Stimulated activated effector memory CD8-positive, alpha-beta T cell treated with anti-CD3 and anti-CD28 coated beads, Interleukin-12 subunit alpha, Interleukin-12 subunit beta, amount 100 ng/mL, for 72 hours (primary cell): Measurements from ENCODE around the gene SMCHD1.

Source experiments
- ATAC-seq: fragments of 150-1000 bp; cut with Tn5 transposase; 2 replicates; pipeline ENCODE4 v1.10.0; 2021
- DNase-seq, 2 donors: peaks; one replicate each; pipeline ENCODE4 v3.0.0; 2021 to 2022; ENCODE audit warnings: low spot score in 2 of 2
- H3K27ac Mint-ChIP-seq: one replicate; pipeline ENCODE4 v1.8.0; 2022; ENCODE audit warnings: mild to moderate bottlenecking, mixed read lengths
- H3K36me3 Mint-ChIP-seq: one replicate; pipeline ENCODE4 v1.8.0; 2022; ENCODE audit warnings: mild to moderate bottlenecking, mixed read lengths
- H3K4me1 Mint-ChIP-seq: one replicate; pipeline ENCODE4 v1.8.0; 2022; ENCODE audit warnings: mixed read lengths
- H3K4me3 Mint-ChIP-seq: one replicate; pipeline ENCODE4 v1.8.0; 2022; ENCODE audit warnings: mild to moderate bottlenecking, mixed read lengths
- H3K9me3 Mint-ChIP-seq: one replicate; pipeline ENCODE4 v1.8.0; 2022; ENCODE audit warnings: mixed read lengths

SMCHD1 gene

DNA sequence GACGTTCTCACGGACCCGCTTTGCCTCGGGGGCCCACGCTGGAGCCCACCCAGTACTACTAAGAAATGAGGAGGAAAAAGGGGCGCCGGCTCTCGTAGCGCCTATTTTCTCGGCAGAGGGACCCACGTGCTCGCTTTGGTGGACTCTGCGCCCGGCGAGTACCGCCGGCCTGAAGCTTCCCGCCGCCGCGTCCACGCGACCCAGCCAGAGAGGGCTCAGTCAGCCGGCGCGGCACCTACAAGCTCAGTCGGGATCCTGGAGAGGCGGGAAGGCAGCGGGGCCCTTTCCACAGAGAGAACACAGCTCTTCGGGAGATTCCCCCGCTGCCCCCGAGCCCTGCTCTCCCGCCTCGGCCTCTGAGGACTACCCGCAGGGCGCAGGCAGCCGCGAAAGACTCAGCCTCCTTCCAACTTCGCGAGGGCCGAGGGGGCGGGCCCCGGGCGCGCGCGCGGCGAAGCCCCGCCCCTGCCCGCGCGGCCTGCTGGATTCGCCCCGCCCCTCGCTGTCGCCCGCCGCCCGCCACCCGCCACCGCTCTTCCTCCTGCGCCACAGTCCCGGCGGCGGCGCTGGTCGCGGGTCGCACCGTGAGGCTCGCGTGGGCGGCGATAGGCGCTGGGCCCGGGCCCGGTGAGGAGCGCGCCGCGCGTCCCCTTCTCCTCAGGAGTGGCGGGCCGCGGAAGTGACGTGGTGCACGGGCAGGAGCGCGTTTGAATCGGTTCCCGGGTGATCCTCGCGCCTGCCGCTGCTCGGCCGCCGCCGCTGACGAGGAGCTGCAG lies at the start of gene SMCHD1:
Gene SMCHD1 (plus strand): TSS at position 549 of the 776 bp plus-strand sequence. CDS start 350 bp downstream, outside the sequence.
- H3K9me3 Mint-ChIP-seq: no peaks in the 10 kb centered on the region
- DNase-seq (peak; percentile 92 to 95), ATAC-seq (peak; percentile 88)
- H3K4me3 Mint-ChIP-seq: peak within 1 kb of the TSS; percentile 87
- H3K4me1 Mint-ChIP-seq: peaks cover 22% of the 10 kb centered on the region
- H3K36me3 Mint-ChIP-seq: peaks cover 40% of the 10 kb centered on the region
- peak within 1 kb of the TSS; percentile 94 for H3K27ac Mint-ChIP-seq

GRCh38 chr18:2606335-2606734 lies 49.2 kb upstream of the SMCHD1 start:
- peak overlapping the region; percentile 46 for H3K4me3 Mint-ChIP-seq
- no peak for DNase-seq
- H3K36me3 Mint-ChIP-seq: peaks cover 65% of the 10 kb centered on the region

GRCh38 chr18:2609604-2610003 lies 45.9 kb upstream of the SMCHD1 start:
- no peak for ATAC-seq
- no peak for DNase-seq
- H3K4me3 Mint-ChIP-seq: no peak overlapping the region
- no peaks in the 10 kb centered on the region for H3K9me3 Mint-ChIP-seq
- H3K27ac Mint-ChIP-seq: no peak overlapping the region
- peaks cover 19% of the 10 kb centered on the region for H3K4me1 Mint-ChIP-seq
- H3K36me3 Mint-ChIP-seq: peaks cover 74% of the 10 kb centered on the region

More at GRCh38 chr18:2606335-2606734, 49.2 kb upstream of the SMCHD1 start:
- H3K27ac Mint-ChIP-seq: peak overlapping the region; percentile 81
- no peaks in the 10 kb centered on the region for H3K9me3 Mint-ChIP-seq
- no peak for ATAC-seq
- peaks cover 31% of the 10 kb centered on the region for H3K4me1 Mint-ChIP-seq

DNA sequence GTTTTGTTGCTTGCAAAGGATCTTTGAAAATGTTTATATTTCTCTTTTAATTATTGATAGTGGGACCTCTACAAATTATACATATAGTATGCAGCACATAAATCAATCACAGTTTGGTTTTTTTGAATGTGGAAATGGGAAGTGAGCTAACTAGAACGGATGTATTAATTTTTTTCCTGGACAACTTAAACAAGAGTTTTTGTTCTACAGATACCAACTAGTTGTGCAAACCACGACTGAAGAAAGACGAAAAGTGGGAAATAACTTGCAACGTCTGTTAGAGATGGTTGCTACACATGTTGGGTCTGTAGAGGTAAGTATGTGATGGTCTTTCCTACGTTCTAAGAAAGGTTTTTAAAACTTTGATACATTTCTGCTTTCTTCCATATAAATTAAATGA lies 45.0 kb upstream of the SMCHD1 start:
- H3K27ac Mint-ChIP-seq: no peak overlapping the region
- no peak for ATAC-seq

DNA sequence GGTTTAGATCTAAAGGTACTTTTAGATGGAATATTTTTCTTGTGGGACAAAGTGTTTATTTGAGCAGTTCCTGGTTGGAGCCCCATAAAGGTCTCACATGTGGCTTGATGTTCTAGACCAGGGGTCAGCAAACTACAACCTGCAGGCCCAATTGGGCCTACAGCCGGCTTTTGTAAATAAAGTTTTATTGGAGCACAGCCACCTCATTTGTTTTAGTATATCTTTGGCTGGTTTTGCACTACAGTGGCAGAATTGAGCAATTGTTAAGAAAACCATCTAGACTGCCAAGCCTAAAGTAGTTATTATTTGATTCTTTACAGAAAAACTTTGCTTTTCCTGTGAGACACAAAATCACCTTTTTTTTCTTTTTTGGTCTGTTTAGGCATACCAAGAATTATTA lies 42.5 kb upstream of the SMCHD1 start:
- DNase-seq (no peak), ATAC-seq (no peak)
- Mint-ChIP-seq H3K9me3 (no peaks in the 10 kb centered on the region), H3K36me3 (peaks cover 66% of the 10 kb centered on the region), H3K4me3 (no peak overlapping the region), H3K27ac (no peak overlapping the region), H3K4me1 (peaks cover 5% of the 10 kb centered on the region)

More for the DNA sequence above, 45.0 kb upstream of the SMCHD1 start:
- Mint-ChIP-seq H3K36me3 (peaks cover 79% of the 10 kb centered on the region), H3K9me3 (no peaks in the 10 kb centered on the region), H3K4me3 (no peak overlapping the region), H3K4me1 (peaks cover 11% of the 10 kb centered on the region)
- DNase-seq: no peak

GRCh38 chr18:2617401-2617998 lies 38.0 kb upstream of the SMCHD1 start:
- Mint-ChIP-seq H3K27ac (no peak overlapping the region), H3K4me3 (no peak overlapping the region), H3K9me3 (no peaks in the 10 kb centered on the region), H3K4me1 (no peaks in the 10 kb centered on the region), H3K36me3 (peaks cover 25% of the 10 kb centered on the region)
- no peak for DNase-seq
- no peak for ATAC-seq

DNA sequence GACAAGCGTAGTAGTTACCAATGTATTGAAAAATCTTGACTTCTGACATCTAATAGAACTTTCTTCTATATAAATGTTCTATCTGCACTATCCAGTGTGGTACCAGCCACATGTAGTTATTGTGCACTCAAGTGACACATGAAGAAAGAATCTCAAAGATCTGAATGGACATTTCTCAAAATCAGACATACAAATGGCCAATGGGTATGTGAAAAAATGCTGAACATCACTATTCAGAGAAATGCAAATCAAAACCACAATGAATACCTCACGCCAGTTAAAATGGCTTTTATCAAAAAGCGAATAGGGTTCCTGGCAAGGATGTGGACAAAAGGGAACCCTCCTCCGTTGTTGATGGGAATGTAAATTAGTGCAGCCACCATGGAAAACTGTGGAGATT lies 37.5 kb upstream of the SMCHD1 start:
- H3K4me3 Mint-ChIP-seq: no peak overlapping the region
- H3K27ac Mint-ChIP-seq: no peak overlapping the region
- DNase-seq (no peak), ATAC-seq (no peak)
- H3K4me1 Mint-ChIP-seq: no peaks in the 10 kb centered on the region
- no peaks in the 10 kb centered on the region for H3K9me3 Mint-ChIP-seq
- peaks cover 20% of the 10 kb centered on the region for H3K36me3 Mint-ChIP-seq

- Mint-ChIP-seq H3K36me3 (no peaks in the 10 kb centered on the region), H3K9me3 (no peaks in the 10 kb centered on the region), H3K4me3 (no peak overlapping the region), H3K27ac (peak overlapping the region; percentile 47), H3K4me1 (peaks cover 15% of the 10 kb centered on the region)
- DNase-seq (peak in 1 of 2 donors; percentile 43), ATAC-seq (no peak)
Measured at GRCh38 chr18:2625217-2625616, 30.3 kb upstream of the SMCHD1 start.

DNA sequence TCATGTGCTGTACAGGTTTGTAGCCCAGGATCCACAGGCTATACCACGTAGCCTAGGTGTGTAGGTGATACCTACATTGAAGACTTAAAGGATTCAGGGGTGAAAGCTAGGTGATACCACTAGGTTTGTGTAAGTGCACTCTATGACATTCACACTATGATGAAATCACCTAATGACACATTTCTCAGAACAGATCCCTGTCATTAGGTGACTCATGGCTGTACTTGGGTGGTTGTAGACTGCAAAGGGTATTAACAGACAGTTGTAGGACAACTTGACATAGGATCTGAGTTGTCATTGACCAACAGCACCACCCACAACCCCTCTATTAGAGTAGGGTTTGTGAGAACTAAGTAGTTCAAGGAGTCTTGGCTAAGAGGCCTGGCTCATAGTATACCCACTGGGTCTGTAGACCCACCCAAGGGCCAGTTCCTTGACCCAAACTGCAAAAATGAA lies 27.7 kb upstream of the SMCHD1 start:
- peaks cover 3% of the 10 kb centered on the region for H3K9me3 Mint-ChIP-seq
- no peak overlapping the region for H3K4me3 Mint-ChIP-seq
- no peak for DNase-seq
- H3K27ac Mint-ChIP-seq: peak overlapping the region; percentile 30
- peak; percentile 99 for ATAC-seq
- H3K36me3 Mint-ChIP-seq: no peaks in the 10 kb centered on the region
- H3K4me1 Mint-ChIP-seq: peaks cover 15% of the 10 kb centered on the region

- H3K27ac Mint-ChIP-seq: no peak overlapping the region
- peaks cover 16% of the 10 kb centered on the region for H3K4me1 Mint-ChIP-seq
- DNase-seq (no peak), ATAC-seq (no peak)
- peaks cover 3% of the 10 kb centered on the region for H3K9me3 Mint-ChIP-seq
- H3K36me3 Mint-ChIP-seq: no peaks in the 10 kb centered on the region
- no peak overlapping the region for H3K4me3 Mint-ChIP-seq
Measured at GRCh38 chr18:2629003-2629402, 26.5 kb upstream of the SMCHD1 start.

DNA sequence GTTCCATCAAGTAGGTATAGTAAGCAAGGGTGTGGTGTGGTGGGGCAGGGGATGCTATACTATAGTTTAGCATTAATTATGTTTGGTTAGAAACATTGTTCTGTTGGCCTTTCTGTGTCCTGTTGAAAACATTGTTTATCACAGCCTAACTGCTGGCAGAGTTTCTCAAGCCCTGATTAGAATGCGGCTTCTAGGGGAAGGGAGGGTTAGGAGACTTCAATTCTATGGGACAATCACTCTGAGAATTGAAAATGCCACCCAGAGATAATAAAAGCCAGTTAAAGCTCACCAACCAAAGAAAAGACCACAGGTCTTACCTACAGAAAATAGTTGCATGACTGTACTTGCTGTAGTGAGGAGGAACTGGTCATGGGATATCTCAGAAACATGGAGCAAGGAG lies 19.9 kb upstream of the SMCHD1 start:
- Mint-ChIP-seq H3K4me1 (peaks cover 57% of the 10 kb centered on the region), H3K9me3 (peaks cover 3% of the 10 kb centered on the region), H3K27ac (peak overlapping the region; percentile 92), H3K36me3 (no peaks in the 10 kb centered on the region), H3K4me3 (peak overlapping the region; percentile 68)
- ATAC-seq (no peak), DNase-seq (no peak)

DNA sequence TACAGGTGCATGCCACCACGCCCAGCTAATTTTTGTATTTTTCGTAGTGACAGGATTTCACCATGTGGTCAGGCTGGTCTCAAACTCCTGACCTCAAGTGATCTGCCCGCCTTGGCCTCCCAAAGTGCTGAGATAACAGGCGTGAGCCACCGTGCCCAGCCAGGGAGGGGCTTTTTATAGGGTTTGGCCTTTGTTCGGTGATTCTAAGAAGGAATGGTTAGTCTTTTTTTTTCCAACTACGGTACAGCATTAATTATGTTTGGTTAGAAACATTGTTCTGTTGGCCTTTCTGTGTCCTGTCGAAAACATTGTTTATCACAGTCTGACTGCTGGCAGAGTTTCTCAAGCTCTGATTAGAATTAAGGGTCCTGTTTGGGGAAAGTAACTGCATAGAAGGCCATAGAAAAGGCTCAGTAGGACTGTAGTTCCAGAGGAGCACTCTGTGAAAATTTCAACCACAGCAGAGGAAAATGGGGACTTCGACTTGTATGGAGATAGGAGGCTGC lies 19.3 kb upstream of the SMCHD1 start:
- H3K9me3 Mint-ChIP-seq: peaks cover under 1% of the 10 kb centered on the region
- DNase-seq (peak in 1 of 2 donors; percentile 48), ATAC-seq (peak; percentile 19)
- no peaks in the 10 kb centered on the region for H3K36me3 Mint-ChIP-seq
- H3K4me3 Mint-ChIP-seq: peak overlapping the region; percentile 68
- H3K4me1 Mint-ChIP-seq: peaks cover 63% of the 10 kb centered on the region
- peak overlapping the region; percentile 92 for H3K27ac Mint-ChIP-seq

- ATAC-seq: peak; percentile 74
- Mint-ChIP-seq H3K9me3 (no peaks in the 10 kb centered on the region), H3K4me3 (peak overlapping the region; percentile 47), H3K36me3 (no peaks in the 10 kb centered on the region), H3K4me1 (peaks cover 45% of the 10 kb centered on the region), H3K27ac (peak overlapping the region; percentile 55)
- peak in 1 of 2 donors; percentile 46 for DNase-seq
Measured at GRCh38 chr18:2641638-2642037, 13.9 kb upstream of the SMCHD1 start.

DNA sequence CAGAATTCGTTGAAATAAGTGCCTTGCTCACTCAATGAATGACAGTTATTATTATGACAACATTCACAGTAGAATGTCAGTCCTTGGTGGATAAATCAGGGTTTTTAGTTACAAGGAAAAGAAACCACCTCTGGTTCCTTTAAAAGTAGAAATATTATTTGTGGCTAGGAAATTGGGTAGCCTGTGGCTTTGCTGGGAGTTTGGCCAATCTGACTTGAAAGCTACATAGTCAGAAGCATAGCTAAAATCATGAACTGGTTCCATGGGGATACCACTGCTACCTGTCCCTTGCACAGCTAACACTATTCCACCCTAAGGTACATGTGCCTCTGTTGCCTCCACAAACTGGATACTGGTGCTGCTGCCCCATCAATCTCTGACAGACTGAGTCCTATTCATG lies 12.8 kb upstream of the SMCHD1 start:
- ATAC-seq (no peak), DNase-seq (no peak)
- Mint-ChIP-seq H3K36me3 (no peaks in the 10 kb centered on the region), H3K9me3 (no peaks in the 10 kb centered on the region), H3K4me1 (peaks cover 35% of the 10 kb centered on the region), H3K27ac (no peak overlapping the region), H3K4me3 (no peak overlapping the region)

DNA sequence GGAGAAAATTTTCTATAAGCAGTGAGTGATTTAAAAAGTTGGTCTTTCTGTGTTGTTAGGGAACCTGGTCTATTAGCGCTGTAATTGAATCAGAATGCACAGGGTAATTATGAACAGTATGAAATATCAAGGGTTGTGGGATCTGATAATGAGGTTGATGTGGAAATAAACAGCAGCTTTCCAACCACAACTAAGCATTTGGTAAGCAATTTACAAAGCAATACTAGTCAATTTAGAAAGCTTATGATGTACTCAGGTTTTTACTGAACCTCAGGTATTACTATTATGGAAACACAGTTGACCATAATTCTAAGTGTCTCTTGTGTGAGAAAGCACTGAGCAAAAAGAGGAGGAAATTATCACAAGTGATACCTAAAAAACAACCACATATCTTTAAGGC lies 11.0 kb upstream of the SMCHD1 start:
- peak in 1 of 2 donors; percentile 23 for DNase-seq
- peak; percentile 89 for ATAC-seq
- H3K4me1 Mint-ChIP-seq: peaks cover 22% of the 10 kb centered on the region
- H3K4me3 Mint-ChIP-seq: no peak overlapping the region
- no peaks in the 10 kb centered on the region for H3K9me3 Mint-ChIP-seq
- H3K36me3 Mint-ChIP-seq: no peaks in the 10 kb centered on the region
- no peak overlapping the region for H3K27ac Mint-ChIP-seq

- ATAC-seq (no peak), DNase-seq (no peak)
- H3K4me1 Mint-ChIP-seq: peaks cover 7% of the 10 kb centered on the region
- no peak overlapping the region for H3K4me3 Mint-ChIP-seq
- H3K9me3 Mint-ChIP-seq: no peaks in the 10 kb centered on the region
- H3K27ac Mint-ChIP-seq: no peak overlapping the region
- peaks cover 13% of the 10 kb centered on the region for H3K36me3 Mint-ChIP-seq
Measured at GRCh38 chr18:2651981-2652380, 3.5 kb upstream of the SMCHD1 start.
